IPS-NIHi7 (cell line): ENCODE measurements around the gene ATP10A.

ENCODE experiments used
- DNase-seq: peaks from one replicate; pipeline ENCODE4 v3.0.0; 2012; ENCODE audit warnings: mixed read lengths; ENCODE audit errors: extremely low spot score

ATP10A gene, protein sequence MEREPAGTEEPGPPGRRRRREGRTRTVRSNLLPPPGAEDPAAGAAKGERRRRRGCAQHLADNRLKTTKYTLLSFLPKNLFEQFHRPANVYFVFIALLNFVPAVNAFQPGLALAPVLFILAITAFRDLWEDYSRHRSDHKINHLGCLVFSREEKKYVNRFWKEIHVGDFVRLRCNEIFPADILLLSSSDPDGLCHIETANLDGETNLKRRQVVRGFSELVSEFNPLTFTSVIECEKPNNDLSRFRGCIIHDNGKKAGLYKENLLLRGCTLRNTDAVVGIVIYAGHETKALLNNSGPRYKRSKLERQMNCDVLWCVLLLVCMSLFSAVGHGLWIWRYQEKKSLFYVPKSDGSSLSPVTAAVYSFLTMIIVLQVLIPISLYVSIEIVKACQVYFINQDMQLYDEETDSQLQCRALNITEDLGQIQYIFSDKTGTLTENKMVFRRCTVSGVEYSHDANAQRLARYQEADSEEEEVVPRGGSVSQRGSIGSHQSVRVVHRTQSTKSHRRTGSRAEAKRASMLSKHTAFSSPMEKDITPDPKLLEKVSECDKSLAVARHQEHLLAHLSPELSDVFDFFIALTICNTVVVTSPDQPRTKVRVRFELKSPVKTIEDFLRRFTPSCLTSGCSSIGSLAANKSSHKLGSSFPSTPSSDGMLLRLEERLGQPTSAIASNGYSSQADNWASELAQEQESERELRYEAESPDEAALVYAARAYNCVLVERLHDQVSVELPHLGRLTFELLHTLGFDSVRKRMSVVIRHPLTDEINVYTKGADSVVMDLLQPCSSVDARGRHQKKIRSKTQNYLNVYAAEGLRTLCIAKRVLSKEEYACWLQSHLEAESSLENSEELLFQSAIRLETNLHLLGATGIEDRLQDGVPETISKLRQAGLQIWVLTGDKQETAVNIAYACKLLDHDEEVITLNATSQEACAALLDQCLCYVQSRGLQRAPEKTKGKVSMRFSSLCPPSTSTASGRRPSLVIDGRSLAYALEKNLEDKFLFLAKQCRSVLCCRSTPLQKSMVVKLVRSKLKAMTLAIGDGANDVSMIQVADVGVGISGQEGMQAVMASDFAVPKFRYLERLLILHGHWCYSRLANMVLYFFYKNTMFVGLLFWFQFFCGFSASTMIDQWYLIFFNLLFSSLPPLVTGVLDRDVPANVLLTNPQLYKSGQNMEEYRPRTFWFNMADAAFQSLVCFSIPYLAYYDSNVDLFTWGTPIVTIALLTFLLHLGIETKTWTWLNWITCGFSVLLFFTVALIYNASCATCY (N-terminal part only)

DNA sequence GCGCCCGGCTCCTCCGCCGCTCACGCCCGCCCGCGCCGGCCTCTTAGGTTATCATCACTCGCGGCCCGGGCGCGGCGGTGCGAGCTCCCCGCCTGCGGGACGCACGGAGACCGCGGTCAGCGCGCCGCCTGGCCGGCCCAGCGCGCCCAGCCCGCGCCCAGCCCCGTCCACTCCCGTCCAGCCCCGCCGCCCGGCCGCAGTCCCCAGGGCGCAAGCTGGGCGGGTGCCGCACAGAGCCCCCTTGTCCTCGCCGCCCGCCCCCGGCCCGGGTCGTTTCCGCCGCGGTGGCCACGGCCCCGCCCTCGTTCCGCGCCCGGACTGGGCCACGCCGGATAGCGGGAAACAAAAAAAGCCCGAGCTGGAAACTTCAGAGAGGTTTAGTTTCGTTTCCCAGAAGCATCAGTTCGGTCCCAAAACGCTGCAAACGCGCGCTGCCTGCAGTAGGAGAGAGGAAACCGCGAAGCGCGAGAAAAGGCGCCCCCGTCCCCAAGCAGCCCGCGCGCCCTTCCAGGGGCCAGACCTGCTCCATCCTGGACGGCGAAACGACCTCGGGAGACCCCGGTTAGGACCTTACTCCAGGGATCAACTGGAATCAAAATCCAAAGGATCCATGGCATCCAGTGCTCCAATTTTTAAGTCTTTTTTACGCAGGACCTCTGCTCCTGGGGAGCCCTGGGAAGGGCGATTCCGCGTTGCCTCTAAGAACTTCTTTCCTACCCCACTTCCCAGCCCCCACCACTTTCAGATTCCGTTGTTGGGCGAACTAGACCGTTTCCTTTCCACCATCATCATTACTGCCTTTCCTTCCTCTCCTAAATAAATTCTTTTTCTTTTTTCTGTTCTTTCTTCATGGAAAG lies at the start of gene ATP10A:
Gene ATP10A (minus strand): TSS at position 217 of the 857 bp plus-strand sequence. CDS start 231 bp downstream, outside the sequence.
- peak; percentile 53 for DNase-seq

DNA sequence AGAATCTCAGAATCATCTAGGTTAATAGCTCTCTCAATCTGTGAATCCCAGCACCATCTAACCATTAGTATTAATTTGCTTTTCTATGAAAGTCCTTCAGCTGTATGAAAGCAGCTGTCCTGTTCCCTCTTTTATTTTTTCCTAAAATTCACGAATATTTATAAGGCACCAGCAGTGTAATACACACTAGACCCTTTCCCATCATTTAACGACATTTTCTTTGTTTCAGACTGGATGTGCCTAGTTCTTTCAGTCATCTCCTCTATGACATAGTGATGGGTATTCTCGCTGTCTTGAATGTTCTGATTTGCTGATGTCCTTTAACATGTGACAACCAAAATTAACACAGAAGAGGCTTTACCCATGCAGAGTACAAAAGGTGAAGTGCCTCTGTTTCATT lies 48.9 kb upstream of the ATP10A start:
- no peak for DNase-seq

DNA sequence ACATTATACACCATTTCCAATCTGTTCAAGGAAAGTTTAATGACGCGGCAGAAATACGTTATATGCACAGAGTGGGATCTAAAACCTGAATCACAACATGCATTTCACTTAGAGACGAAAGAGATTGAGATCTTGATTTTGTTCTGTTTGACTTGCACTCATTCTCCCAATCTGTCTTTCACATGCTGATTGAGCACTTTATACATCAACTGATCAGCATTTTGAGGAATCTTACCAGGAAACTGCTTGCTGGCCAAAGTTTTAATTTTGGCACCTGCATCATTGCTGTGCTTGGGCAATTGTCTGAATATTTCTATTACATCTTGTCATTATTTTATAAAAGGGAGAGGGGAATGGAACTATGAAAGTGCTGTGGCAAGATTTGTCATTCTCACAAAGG lies 47.7 kb upstream of the ATP10A start:
- no peak for DNase-seq

DNA sequence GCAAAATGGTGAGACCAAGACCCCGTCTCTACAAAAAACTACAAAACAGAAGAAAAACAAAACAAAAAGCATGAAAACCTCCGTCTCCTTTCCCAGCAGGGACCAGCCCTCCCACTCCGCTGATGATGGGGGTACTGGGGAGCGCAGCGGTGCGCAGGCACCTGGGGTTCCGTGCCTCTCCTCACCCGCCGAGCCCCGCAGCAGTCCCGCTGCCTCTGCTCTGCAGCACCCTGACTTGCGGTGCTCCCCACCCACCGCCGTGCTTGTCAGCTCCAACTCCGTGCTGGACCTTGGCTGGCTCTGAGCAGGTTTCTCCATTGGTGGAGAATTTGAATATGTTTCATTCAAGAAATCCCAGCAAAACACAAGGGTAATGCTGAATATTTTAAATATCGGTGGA lies 46.7 kb upstream of the ATP10A start:
- DNase-seq: no peak

DNA sequence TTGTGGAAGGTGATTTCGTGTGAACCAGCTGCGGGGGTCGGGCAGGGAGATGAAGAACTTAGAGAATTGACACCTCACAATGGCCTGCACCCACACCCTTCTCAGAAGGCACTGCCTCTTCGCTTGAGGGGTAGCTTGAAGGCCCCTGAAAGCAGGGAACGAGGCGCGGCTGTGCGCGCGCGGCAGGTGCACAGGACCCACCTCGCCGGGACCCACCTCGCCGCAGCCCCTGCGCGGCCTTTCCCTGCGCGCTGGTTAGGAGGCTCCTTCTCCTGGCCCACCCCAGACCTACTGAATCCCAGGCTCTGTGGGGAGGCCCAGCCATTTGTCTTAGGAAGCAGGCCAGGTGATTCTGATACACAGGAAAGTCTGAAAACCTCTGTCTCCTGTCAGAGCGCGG lies 46.2 kb upstream of the ATP10A start:
- DNase-seq: no peak

DNA sequence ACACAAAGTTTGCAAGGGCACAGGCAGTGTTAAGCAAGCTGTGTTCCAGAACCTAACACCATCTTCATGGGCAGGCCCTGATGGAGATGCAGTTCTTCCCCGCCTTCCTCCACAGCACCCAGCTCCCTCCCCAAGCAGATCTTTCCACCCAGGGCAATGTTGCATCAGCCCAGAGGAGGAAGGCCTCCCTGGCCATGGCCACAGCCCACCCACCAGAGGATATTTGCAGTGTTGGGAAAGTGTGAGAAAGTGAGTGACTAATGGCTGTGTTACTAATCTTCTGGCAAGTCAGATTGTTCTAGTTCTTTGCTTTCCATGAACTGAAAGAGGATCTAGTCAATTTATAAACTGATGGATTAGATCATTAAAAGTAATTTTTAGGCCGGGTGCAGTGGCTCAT lies 42.0 kb upstream of the ATP10A start:
- no peak for DNase-seq

DNA sequence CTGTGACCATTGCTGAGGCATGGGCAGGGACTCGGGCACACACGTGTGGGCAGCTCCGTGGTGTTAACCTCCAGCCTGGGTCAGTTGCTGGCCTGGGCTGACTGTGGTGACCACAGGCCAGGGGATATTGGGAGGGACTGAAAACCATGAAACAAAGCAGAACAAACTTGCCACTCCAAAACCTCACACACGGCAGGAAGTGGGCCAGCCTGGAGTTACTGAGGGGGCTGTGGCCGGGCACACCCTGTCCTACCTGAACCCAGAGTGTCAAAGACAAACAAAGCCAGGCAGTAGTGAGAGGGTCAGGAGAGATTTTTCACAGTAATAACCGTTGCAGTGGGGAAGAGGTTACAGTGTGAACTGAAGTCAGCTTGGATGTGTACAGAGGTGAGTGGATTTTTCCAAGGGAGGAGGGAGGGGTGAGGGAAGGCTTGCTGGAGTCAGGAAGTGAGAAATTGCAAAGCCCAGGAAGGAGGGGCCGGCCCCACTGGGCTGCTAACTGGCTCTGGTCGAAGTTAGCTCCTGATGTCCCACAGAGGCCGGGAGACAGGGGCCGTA lies 40.0 kb upstream of the ATP10A start:
- DNase-seq: no peak

DNA sequence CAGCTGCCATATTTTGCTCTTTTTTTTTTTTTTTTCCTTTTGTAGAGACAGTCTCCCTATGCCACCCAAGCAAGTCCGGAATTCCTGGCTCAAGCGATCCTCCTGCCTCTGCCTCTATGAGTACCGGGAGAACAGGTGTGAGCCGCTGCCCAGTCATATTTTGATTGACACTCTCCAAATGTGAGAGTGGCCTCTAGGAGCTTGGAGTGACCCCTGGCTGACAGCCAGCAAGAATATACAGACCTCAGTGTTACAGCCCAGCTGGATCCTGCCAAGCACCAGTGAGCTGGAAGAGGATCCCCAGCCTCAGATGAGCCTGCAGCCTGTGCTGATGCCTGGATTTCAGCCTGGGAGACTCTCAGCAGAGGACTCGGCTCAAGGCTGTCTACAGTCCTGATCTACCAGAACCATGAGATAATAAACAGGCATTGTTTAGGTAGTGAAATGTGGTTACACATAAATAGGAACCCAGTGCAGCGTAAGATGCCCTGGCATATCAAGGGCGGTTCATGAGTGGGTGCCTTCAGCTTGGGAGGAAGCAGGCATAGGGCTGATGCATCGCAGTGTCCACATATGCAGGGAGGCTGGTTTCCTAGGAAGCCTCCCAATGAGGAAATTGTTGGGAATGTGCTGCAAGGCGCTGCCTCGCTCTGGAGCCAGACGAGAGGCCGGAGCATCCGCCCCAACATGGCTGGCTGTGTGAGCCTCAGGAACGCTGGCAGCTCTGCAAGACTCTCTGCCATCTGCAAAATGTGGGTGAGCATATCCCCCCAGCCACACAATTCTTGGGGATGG lies 38.9 kb upstream of the ATP10A start:
- no peak for DNase-seq

DNA sequence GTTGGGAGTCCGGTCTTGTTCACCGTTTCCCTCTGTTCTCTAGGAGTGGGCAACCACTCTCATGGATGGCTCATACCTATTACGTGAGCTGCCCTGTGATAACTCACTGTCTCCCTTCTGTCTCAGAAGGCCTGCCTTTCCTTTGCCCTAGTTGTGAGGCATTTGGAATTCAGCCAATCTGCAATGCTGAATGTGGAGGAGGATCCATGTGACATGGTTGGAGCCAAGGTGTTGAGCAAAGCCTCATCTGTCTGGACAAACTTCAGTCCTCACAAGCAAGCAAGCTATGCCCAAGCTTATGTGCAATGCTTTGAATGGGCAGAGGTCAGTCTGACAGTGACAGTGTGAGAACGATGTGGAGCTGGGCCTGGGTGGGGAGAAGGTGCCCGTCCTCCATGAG lies 37.8 kb upstream of the ATP10A start:
- DNase-seq: no peak

DNA sequence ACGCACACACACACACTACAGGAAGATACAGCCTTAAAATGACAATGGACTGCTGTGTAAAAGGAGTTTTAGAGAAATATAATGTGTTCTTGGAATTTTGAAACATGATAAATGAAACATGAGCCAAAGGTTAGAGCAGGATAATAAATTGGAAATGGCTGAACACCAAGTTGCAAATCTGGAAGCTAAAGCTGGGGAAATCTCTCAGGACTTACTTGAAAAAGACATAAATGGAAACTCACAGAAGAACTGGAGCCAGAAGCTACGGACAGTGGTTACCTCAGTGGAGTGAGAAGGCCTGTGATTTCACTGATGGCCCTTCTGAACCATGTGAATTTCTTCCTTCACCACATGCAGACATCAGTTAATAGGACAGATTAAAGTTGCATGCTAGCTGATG lies 37.3 kb upstream of the ATP10A start:
- no peak for DNase-seq

DNA sequence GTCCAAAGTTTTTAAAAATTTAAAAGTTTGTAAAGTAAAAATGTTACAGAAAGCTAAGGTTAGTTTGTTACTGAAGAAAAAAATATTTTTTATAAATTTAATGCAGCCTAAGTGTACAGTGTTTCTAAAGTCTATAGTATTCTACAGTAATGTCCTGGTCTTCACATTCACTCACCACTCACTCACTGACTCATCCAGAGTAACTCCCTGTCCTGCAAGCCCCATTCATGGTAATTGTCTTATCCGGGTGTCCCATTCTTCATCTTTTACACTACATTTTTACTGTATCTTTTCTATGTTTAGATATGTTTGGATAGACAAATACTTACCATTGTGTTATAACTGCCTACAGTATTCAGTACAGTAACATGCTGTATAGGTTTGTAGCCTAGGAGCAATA lies 36.7 kb upstream of the ATP10A start:
- no peak for DNase-seq

DNA sequence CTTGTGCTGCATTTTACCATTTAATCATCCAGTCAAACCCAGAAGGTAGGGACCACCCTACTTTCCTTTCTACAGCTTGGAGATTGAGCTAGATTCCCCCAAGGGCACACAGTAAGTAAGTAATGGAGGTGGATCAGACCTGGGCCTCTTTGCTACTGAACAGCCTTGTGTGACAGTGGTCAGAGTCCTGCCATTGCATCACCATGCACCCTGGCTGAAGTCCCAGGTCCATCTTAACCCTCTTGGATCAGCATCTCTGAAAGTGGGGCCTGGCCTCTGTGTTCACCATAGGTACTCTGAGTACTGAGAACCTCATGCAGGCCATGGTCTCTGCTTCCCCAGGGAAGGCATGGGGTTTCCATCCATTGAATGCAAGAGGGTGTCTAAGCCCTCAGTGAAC lies 34.5 kb upstream of the ATP10A start:
- no peak for DNase-seq

DNA sequence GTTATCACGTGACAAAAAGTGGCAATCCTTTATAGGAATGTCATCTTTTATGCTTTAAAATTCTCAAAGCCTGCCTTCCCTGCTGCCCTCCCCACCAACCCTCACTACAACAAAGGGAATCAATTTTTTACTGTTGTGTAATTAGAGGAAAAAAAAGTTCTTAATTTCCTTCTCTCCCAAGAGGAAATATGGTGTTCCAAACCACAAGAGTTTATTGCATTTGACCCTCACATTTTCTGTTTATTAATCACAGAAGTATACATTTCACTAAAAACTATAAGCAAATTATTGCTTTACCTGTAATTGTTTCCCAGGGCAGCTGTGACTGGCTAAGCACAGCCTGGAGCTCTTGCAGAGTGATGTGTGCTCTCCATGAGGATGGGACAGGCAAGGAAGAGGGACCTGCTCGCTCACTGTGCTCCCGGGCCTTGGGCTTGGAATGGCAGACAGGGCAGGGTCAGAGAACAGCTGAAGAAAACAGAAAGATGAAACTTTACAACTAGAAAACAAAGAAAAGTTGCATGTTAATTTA lies 31.3 kb upstream of the ATP10A start:
- DNase-seq: no peak

DNA sequence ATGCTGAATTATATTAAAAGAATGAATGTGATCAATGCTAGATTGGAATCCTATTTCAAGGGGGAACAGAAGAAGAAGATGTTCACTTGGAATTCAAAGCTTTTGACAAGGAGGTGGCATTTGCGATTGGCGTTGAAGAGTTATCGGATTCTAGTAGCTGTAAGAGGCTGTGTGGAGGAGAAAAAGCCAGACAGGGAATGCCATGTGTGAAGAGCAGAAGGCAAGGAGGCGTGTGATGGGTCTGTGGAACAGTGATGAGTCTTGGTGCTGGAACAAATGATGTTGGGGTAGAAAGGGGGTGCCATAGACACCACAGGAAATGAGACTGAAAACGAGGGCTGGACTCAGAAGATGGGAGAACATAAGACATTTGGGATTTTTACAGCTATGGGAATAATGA lies 30.5 kb upstream of the ATP10A start:
- DNase-seq: no peak

DNA sequence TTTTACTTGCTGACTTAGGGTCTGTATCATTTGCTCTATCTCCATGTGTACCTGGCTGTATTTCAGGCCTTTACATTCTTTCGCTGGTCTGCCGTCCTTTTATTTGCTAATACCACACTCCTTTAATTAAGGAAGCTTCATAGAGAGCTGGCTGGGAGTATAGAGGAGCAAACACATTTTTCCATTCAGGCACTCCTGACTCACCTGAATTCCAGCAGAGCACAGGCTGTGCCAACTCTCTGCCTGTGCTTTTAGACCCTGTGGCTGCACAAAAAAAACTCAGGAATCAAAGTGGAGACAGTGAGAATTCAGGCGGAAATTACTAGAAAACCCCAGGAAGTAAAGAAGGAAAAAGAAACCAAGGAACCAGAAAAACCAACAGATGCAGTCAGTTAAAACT lies 29.0 kb upstream of the ATP10A start:
- DNase-seq: no peak

DNA sequence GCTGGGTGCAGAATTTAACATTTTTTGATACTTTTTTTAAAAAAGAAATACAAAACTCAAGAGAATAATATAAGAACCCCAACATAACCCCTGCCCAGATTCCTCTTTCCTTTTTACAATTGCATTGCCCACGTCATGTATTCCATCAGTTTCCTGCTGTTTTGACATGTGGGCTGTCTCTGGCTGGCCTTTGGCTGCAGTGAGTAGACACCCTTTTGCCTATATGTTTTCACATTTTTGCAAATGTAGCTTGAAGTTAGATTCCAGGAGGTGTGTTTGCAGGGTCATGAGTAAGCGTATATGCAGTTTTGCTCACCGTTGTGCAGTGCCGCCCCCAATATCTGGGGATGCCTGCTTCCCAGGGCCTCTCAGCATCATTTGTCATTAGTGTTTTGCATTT lies 28.0 kb upstream of the ATP10A start:
- no peak for DNase-seq

DNA sequence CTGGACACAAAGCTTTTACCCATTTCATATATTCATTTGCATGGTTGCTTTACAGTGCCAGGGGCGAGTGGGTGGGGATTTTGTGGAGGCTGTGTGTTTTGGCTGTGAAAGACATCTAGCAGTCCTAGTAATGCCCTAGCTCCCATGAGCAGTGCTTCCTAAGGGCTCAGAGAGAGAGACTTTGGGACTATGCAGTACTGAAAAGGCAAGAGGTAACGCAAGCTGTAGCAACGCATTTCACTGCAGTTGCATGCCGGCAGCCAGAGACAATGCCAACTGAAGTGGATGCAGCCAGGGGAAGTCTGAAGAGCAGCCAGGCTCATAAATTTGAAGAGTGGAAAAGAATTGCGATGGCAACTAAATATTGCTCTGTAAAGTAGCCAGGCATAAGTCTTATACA lies 27.4 kb upstream of the ATP10A start:
- DNase-seq: no peak

DNA sequence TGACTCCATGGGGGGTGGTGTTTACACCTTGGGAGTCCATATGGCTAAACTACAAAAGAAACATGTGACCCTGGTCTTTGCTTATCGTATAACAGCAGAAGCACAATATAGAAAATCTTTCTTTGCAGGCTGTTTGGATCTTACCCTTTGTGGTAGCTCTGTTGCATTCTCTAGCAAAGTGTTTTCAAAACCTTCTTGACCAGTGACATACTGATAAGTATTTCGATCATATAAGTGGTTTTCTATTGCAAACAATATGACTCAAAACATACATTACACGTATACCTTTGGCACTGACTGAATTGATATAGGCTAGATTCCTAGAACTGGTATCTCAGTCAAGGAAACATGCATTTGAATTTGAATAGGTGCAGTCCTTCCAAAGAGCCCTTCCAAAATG lies 24.7 kb upstream of the ATP10A start:
- no peak for DNase-seq

DNA sequence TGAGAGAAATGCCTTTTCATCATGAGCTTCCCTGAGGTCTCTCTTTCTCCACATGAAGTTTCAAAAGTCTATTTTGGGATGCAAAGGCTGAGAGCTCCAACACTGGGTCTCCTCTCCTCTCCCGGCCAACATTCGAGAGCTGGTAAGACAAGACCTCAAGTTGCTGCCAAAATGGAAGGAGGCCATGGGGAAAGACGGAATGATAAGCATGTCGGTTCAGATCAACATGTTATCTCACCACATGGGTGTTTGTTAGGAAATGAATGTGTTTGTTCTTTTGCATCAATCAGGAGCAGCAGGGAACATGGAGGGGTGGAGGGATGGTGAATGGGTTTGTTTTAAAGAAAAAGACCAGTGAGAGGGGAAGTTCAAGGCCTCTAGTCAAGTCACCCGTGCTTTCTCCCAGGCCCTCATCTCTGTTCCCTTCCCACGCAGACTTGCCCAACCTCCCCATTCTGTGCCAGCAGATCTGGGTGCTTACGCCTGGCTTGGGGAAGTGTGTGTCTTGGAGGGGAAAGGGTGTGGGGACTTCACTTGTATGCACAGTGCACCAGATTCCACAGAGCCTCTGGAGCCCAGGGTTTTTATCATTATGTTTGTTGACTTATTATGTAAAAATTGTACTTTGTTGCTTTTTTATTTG lies 23.5 kb upstream of the ATP10A start:
- DNase-seq: no peak
